HepG2 (cell line): ENCODE data around the gene MRPL58. TPM values are rescaled to one million over a fixed set of nuclear protein-coding genes. Genes with fewer than 3 reads are reported as not detected.

Experiments used
- AKAP8 ChIP-seq: sonication (generic); formaldehyde crosslinking; IDR thresholded peaks from 2 replicates; pipeline ENCODE4 v1.5.1; 2020; ENCODE audit warnings: mild to moderate bottlenecking, missing genetic modification reagents
- ATM ChIP-seq: fragments of 450-650 bp; IDR thresholded peaks from 2 replicates; pipeline ENCODE4 v1.7.1; 2017; ENCODE audit warnings: mild to moderate bottlenecking, borderline replicate concordance
- BCL6 ChIP-seq: IDR thresholded peaks from 2 replicates; pipeline ENCODE4 v1.6.1; 2016; ENCODE audit warnings: missing genetic modification reagents, missing compliant biosample characterization
- CEBPZ ChIP-seq: IDR thresholded peaks from 2 replicates; pipeline ENCODE4 v1.6.1; 2012; ENCODE audit warnings: low read length, improper control_type of control experiment
- CREB1 ChIP-seq, 2 experiments: fragments of 450-650 bp in 1 of 2; IDR thresholded peaks; 2 replicates each; pipeline ENCODE4 v1.6.1; 2016 to 2017; ENCODE audit warnings: control low read depth in 1 of 2, mild to moderate bottlenecking in 1 of 2, missing compliant biosample characterization in 1 of 2, missing genetic modification characterization in 1 of 2
- HNRNPLL ChIP-seq: fragments of 200-400 bp; formaldehyde crosslinking; IDR thresholded peaks from 2 replicates; pipeline ENCODE4 v1.6.1; 2017; ENCODE audit warnings: mild to moderate bottlenecking, low read depth, low read length; ENCODE audit not compliant: poor library complexity, severe bottlenecking
- IRX3 ChIP-seq: sonication (generic); formaldehyde crosslinking; IDR thresholded peaks from 2 replicates; pipeline ENCODE4 v1.8.1; 2023; ENCODE audit warnings: mild to moderate bottlenecking, low read depth, missing genetic modification reagents, borderline replicate concordance
- NFIC ChIP-seq: IDR thresholded peaks from 2 replicates; pipeline ENCODE4 v1.6.1; 2012; ENCODE audit warnings: mild to moderate bottlenecking, low read length, inconsistent platforms
- PAF1 ChIP-seq: IDR thresholded peaks from 2 replicates; pipeline ENCODE4 v1.6.1; 2016; ENCODE audit warnings: missing genetic modification reagents, missing compliant biosample characterization
- PHF5A ChIP-seq: IDR thresholded peaks from one replicate; pipeline ENCODE4 v1.6.1; 2018; ENCODE audit warnings: low read depth, missing genetic modification reagents; ENCODE audit not compliant: unreplicated experiment
- POLR2AphosphoS5 ChIP-seq: IDR thresholded peaks from 2 replicates; pipeline ENCODE4 v1.6.1; 2012; ENCODE audit warnings: low read depth, low read length
- SETDB1 ChIP-seq: sonication (generic); formaldehyde crosslinking; IDR thresholded peaks from 2 replicates; pipeline ENCODE4 v1.5.1; 2020; ENCODE audit warnings: missing genetic modification reagents, mild to moderate bottlenecking, borderline replicate concordance
- TAF15 ChIP-seq: fragments of 200-400 bp; formaldehyde crosslinking; IDR thresholded peaks from one replicate; pipeline ENCODE4 v1.6.1; 2018; ENCODE audit warnings: mild to moderate bottlenecking, low read depth, low read length; ENCODE audit not compliant: poor library complexity, severe bottlenecking
- ZBTB10 ChIP-seq: sonication (generic); formaldehyde crosslinking; IDR thresholded peaks from 2 replicates; pipeline ENCODE4 v1.4.0; 2020; ENCODE audit warnings: missing genetic modification reagents, borderline replicate concordance
- ZBTB7B ChIP-seq: sonication (generic); formaldehyde crosslinking; IDR thresholded peaks from 2 replicates; pipeline ENCODE4 v1.4.0; 2020; ENCODE audit warnings: missing genetic modification reagents
- ZNF224 ChIP-seq: sonication (generic); formaldehyde crosslinking; IDR thresholded peaks from 2 replicates; pipeline ENCODE4 v1.5.0; 2020; ENCODE audit warnings: mild to moderate bottlenecking, missing genetic modification reagents
- ZNF460 ChIP-seq: sonication (generic); formaldehyde crosslinking; IDR thresholded peaks from 2 replicates; pipeline ENCODE4 v1.5.1; 2020; ENCODE audit warnings: missing genetic modification reagents, mild to moderate bottlenecking, borderline replicate concordance
- ZNF549 ChIP-seq: sonication (generic); formaldehyde crosslinking; IDR thresholded peaks from 2 replicates; pipeline ENCODE4 v1.5.0; 2020; ENCODE audit warnings: missing genetic modification reagents
- polyA plus RNA-seq, 8 experiments: library from polyadenylated mRNA; depleted of rRNA in 3 of 8; stranded (reverse) in 7 of 8; unstranded in 1 of 8; fragments of >200 nt; fragmentation: Illumina TruSeq in 4 of 8; extraction: Trizol in 4 of 8; gene quantifications; 2 replicates each; pipeline versions ENCODE4 v1.2.1 to v1.2.3, GENCODE V29; 2011 to 2016; ENCODE audit warnings: low read depth in 4 of 8, missing spikeins in 1 of 8, mixed read lengths in 1 of 8; ENCODE audit not compliant: insufficient read depth in 1 of 8
- total RNA-seq, 5 experiments: library from RNA; depleted of rRNA; stranded (reverse); fragments of >200 nt; fragmentation: Illumina TruSeq; extraction: Trizol; gene quantifications; 2 replicates each; pipeline ENCODE4 v1.2.3, GENCODE V29; 2016; ENCODE audit warnings: low read depth in 1 of 5
- TF ChIP-seq, protein P1 (sequence below): sonication (generic); formaldehyde crosslinking; IDR thresholded peaks from 2 replicates; pipeline ENCODE4 v1.4.0; 2020; ENCODE audit warnings: missing genetic modification reagents, borderline replicate concordance

The MRPL58 gene
- total and polyA plus RNA-seq, 2 of the 13 experiments (the other 11 are each of a cell fraction or from before 2014, with no cell fraction given), result 44.9 to 68.9 TPM

DNA sequence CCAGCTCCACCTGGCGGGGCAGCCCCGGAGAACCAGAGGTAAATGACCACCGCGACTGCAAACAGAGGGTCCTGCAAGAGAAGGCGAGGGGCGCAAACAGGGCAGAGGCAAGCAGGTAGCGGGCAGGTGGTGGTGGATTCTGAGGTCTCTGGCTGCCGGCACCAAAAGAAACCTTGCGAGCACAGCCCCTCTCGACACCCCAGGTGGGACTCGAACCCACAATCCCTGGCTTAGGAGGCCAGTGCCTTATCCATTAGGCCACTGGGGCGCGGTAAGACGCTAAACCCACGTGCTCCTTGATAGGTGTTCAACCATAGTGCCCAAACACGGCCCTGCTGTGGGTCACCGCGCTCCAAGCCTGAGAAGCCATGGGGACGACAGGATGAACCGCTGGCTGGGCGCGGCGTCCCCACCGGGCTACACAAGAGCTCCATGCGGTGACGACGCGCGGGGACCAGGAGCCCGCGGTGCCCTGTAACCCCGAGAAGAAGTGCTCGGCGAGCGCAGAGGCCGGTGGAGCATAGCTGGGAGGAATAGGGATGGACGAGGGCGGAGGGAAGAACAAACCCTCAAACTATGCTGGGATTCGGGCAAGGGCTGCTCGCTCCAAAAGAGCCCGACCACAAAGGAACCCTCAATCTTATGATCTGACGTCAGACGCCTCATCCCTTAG is 21.9 kb downstream of the MRPL58 start (continued):
- peak; percentile 50 for TF ChIP-seq HNRNPLL
- TF ChIP-seq CEBPZ, result no peak
- TF ChIP-seq TAF15, result peak; percentile 90
- no peak for TF ChIP-seq POLR2AphosphoS5
- TF ChIP-seq IRX3, result peak; percentile 58
- TF ChIP-seq, protein P1, sequence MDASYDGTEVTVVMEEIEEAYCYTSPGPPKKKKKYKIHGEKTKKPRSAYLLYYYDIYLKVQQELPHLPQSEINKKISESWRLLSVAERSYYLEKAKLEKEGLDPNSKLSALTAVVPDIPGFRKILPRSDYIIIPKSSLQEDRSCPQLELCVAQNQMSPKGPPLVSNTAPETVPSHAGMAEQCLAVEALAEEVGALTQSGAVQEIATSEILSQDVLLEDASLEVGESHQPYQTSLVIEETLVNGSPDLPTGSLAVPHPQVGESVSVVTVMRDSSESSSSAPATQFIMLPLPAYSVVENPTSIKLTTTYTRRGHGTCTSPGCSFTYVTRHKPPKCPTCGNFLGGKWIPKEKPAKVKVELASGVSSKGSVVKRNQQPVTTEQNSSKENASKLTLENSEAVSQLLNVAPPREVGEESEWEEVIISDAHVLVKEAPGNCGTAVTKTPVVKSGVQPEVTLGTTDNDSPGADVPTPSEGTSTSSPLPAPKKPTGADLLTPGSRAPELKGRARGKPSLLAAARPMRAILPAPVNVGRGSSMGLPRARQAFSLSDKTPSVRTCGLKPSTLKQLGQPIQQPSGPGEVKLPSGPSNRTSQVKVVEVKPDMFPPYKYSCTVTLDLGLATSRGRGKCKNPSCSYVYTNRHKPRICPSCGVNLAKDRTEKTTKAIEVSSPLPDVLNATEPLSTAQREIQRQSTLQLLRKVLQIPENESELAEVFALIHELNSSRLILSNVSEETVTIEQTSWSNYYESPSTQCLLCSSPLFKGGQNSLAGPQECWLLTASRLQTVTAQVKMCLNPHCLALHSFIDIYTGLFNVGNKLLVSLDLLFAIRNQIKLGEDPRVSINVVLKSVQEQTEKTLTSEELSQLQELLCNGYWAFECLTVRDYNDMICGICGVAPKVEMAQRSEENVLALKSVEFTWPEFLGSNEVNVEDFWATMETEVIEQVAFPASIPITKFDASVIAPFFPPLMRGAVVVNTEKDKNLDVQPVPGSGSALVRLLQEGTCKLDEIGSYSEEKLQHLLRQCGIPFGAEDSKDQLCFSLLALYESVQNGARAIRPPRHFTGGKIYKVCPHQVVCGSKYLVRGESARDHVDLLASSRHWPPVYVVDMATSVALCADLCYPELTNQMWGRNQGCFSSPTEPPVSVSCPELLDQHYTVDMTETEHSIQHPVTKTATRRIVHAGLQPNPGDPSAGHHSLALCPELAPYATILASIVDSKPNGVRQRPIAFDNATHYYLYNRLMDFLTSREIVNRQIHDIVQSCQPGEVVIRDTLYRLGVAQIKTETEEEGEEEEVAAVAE (CRISPR knock-in tag), result peak; percentile 91
- peak; percentile 85 for TF ChIP-seq CREB1 (IDR thresholded peaks at IDR 0.05)
- TF ChIP-seq CREB1 (CRISPR knock-in tag; IDR thresholded peaks at IDR 0.05), result peak; percentile 68
- no peak for TF ChIP-seq PAF1 (CRISPR knock-in tag)
- TF ChIP-seq PHF5A (CRISPR knock-in tag), result no peak
- TF ChIP-seq NFIC, result no peak; the same call in 1 of the 2 replicates
- peak; percentile 92 for TF ChIP-seq ZBTB10
- TF ChIP-seq BCL6 (CRISPR knock-in tag), result no peak; the same call in 1 of the 2 replicates
- TF ChIP-seq AKAP8 (CRISPR knock-in tag), result 0 out of 2 replicates have a peak, but pooled peaks have one; percentile 52
- TF ChIP-seq ATM, result no peak
- 0 out of 2 replicates have a peak, but pooled peaks have one; percentile 14 for TF ChIP-seq ZNF549 (CRISPR knock-in tag)
- no peak for TF ChIP-seq ZNF460 (CRISPR knock-in tag)
- peak; percentile 92 for TF ChIP-seq ZBTB7B
- 0 out of 2 replicates have a peak, but pooled peaks have one; percentile 12 for TF ChIP-seq SETDB1 (CRISPR knock-in tag)
- no peak for TF ChIP-seq ZNF224 (CRISPR knock-in tag)
